Kidney epithelial cell (primary cell): ENCODE measurements around the gene PI4KA. TPM values are rescaled to one million over a fixed set of nuclear protein-coding genes. Genes with fewer than 3 reads are reported as not detected.
A peak's percentile ranks its signal among the peaks of the same experiment; 100 is the strongest.

Experiments
- DNase-seq: peaks from one replicate; pipeline ENCODE4 v3.0.0-alpha.2; 2010; ENCODE audit warnings: low read depth
- H3K27me3 ChIP-seq: 2 replicates; pipeline ENCODE4 v1.6.0; 2011; ENCODE audit warnings: low read length; ENCODE audit not compliant: control insufficient read depth, insufficient read depth
- H3K36me3 ChIP-seq: 2 replicates; pipeline ENCODE4 v1.5.1; 2011; ENCODE audit warnings: low read length; ENCODE audit not compliant: control insufficient read depth, insufficient read depth
- H3K4me3 ChIP-seq: 2 replicates; pipeline ENCODE4 v1.5.1; 2011; ENCODE audit warnings: low read depth, mild to moderate bottlenecking, control low read depth, low read length
- CTCF ChIP-seq: IDR thresholded peaks from 2 replicates; pipeline ENCODE4 v1.5.1; 2011; ENCODE audit warnings: mild to moderate bottlenecking, moderate library complexity, low read length, control low read depth, inconsistent platforms; ENCODE audit not compliant: insufficient read depth, poor library complexity, severe bottlenecking
- total RNA-seq: library from RNA; depleted of rRNA; stranded (reverse); fragments of >200 nt; gene quantifications from 2 replicates; pipeline ENCODE4 v1.2.3, GENCODE V29; 2015

The PI4KA gene
- total RNA-seq, 1 donor from 2014 or later, result 50.6 TPM

- TF ChIP-seq CTCF, result peak; percentile 7
These were observed 107.3 kb downstream of the PI4KA start for GRCh38 chr22:20751185-20751851.

GRCh38 chr22:20750461-20751184 lies 108.0 kb downstream of the PI4KA start:
- no peaks in the 10 kb centered on the region for H3K36me3 ChIP-seq
- H3K27me3 ChIP-seq, result no peaks in the 10 kb centered on the region
- no peak for TF ChIP-seq CTCF
- no peak overlapping the region for H3K4me3 ChIP-seq
- peak; percentile 64 for DNase-seq

More at GRCh38 chr22:20751185-20751851, 107.3 kb downstream of the PI4KA start:
- no peak for DNase-seq
- no peak overlapping the region for H3K4me3 ChIP-seq
- H3K36me3 ChIP-seq, result no peaks in the 10 kb centered on the region
- H3K27me3 ChIP-seq, result no peaks in the 10 kb centered on the region

GRCh38 chr22:20749453-20749852 lies 109.2 kb downstream of the PI4KA start:
- TF ChIP-seq CTCF, result no peak
- H3K4me3 ChIP-seq, result no peak overlapping the region
- no peaks in the 10 kb centered on the region for H3K27me3 ChIP-seq
- no peaks in the 10 kb centered on the region for H3K36me3 ChIP-seq
- no peak for DNase-seq

- TF ChIP-seq CTCF, result no peak
- DNase-seq, result no peak
- H3K36me3 ChIP-seq, result no peaks in the 10 kb centered on the region
These were observed 109.7 kb downstream of the PI4KA start for GRCh38 chr22:20748731-20749428.

GRCh38 chr22:20748082-20748481 lies 110.5 kb downstream of the PI4KA start:
- H3K4me3 ChIP-seq, result no peak overlapping the region
- H3K27me3 ChIP-seq, result no peaks in the 10 kb centered on the region
- no peak for TF ChIP-seq CTCF
- no peaks in the 10 kb centered on the region for H3K36me3 ChIP-seq
- no peak for DNase-seq

More at GRCh38 chr22:20748731-20749428, 109.7 kb downstream of the PI4KA start:
- no peak overlapping the region for H3K4me3 ChIP-seq
- no peaks in the 10 kb centered on the region for H3K27me3 ChIP-seq
